Activated CD4-positive, alpha-beta T cell treated with anti-CD3 and anti-CD28 coated beads, Interleukin-2, amount 10 ng/mL, durations not matched to agents 24 days and 14 days (primary cell): ENCODE results near the gene LHX6. TPM values are rescaled to one million over a fixed set of nuclear protein-coding genes. Genes with fewer than 3 reads are reported as not detected.

Experiments used
- total RNA-seq: library from RNA; stranded (reverse); gene quantifications from 2 replicates; pipeline ENCODE4 v1.2.3, GENCODE V29; 2022

Gene LHX6
- total RNA-seq, 1 donor from 2014 or later = not detected

Other genes with a start within 250 kb of the LHX6 start
- gene TTLL11, start 135.6 kb downstream of the LHX6 start, total RNA-seq = 2.4 and 2.8 TPM in 2 replicates
- gene NDUFA8, start 69.2 kb downstream of the LHX6 start, total RNA-seq = 50.4 and 51.9 TPM in 2 replicates
- not detected in 2 replicates for gene MORN5, start 69.0 kb downstream of the LHX6 start, total RNA-seq
- gene RBM18, start 35.9 kb upstream of the LHX6 start, total RNA-seq = 24.9 and 25.7 TPM in 2 replicates
- 68.8 and 73.1 TPM in 2 replicates for gene MRRF, start 35.9 kb upstream of the LHX6 start, total RNA-seq
- gene PTGS1, start 142.1 kb upstream of the LHX6 start, total RNA-seq = 0.26 and 0.28 TPM in 2 replicates
- gene OR1J1, start 249.0 kb upstream of the LHX6 start, total RNA-seq = not detected in 2 replicates